GM21825 (cell line): ENCODE data around the gene ST3GAL5.
"Not testable (repeated sequence)": the region's sequence is repeated elsewhere in the genome, so short reads cannot be mapped to it uniquely, and the experiment has no call there.

ENCODE experiments used
- ATAC-seq: cut with Tn5 transposase; IDR thresholded peaks from one replicate; pipeline ENCODE4 v1.9.1; 2021; ENCODE audit warnings: mild to moderate bottlenecking, moderate library complexity; ENCODE audit not compliant: unreplicated experiment

Gene ST3GAL5

GRCh38 chr2:85894554-85895278, 5.9 kb upstream of the ST3GAL5 start:
- not testable (repeated sequence) for ATAC-seq

DNA sequence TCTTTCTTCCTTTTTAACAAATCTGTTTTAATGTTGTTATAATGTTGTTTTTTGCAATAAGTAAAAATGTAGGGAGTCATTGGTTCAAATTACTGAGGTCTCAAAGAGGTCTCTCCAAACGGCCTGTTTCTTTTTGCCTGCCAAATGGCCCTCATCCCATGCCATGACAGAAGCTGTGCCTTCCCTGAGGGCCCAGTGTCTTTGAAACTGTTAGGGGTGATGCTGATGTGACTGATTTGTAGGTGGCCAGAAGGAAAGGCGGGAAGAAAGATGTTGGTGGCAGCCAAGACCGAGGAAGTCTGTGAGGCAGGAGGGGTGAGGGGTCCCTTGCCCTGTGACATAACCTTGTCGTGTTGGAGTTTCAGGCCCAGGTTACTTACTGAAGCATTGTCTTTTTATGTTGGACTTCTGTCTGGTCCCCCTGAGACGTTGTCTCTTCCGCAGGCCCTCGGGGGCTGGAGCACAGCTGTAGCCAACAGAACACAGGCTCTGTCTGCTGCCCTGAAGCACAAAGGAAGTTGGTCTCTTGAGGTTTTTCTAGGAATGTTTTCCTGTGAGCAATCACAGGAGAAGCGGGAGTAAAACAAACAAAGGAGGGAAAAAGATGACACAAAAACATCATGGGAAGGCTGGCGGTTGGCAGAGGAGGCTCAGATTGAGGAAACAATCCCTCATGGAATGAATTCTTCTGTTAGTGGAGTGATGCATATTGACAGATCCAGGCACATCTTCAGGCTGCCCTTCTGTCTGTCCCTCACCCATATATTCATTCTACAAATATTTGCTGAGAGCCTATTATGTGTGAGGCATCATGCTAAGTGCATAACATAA, 4.9 kb upstream of the ST3GAL5 start:
- no peak for ATAC-seq

DNA sequence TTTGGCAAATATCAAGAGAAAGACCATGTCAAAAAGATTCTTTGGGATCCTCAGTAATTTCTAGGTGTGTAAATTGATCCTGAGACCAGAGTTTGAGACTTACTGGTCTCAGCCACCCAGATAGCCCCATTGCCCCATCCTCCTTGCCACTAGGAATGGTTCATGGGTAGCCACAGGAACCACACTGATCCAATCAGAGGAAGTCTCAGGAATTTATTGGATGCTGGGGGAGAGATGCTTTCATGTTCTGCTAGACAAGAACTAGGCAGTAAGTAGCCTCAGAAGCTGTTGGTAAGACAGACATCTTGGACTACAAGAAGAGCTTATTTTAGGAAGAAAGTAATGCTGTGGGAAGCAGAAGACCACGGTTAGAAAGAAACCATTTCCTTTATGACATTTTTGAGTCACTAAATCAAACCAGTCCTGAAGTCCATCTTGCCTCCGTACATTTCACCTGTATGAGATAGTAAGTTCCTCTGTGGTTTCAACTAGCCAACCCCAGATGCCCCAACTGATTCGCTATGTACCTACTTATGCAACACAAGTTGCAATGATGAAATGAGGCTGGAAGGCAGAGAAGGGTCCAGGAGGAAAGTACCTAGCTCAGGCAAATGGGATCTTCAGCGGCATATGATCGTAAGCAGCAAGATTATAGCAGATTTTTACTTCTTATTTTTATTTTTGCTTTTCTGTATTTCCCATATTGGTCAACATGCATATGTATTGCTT, 3.6 kb upstream of the ST3GAL5 start:
- ATAC-seq: no peak

DNA sequence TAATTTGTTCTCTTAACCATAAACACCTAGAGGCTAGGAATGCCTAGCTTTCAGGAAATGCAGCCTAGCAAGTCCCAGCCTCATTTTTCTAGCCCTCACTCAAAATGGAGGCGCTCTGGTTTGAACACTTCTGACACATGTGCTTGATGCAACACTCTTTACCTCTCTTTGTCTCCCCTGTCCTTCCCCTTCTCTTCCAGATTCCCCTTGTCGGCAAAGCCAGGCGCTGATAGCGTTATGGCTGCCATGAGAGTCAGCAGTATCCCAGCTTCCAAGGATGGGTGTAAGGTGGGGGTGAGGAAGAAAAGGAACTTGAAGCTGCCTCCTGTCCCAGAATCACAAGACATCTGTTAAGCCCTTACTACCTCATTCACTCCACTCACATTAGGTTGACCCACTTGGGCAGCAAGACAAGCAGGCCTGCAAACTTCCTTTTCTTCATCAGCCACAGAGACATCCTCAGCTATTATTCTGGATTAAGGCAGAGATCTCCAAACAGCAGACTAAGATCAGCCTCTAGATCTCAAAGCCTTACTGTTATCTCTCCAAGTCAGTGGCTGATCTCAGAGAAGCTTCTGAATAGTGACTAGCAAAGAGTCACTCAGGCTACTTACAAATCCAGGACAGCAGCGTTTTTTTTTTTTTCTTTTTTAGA, 1.9 kb upstream of the ST3GAL5 start:
- ATAC-seq: no peak

DNA sequence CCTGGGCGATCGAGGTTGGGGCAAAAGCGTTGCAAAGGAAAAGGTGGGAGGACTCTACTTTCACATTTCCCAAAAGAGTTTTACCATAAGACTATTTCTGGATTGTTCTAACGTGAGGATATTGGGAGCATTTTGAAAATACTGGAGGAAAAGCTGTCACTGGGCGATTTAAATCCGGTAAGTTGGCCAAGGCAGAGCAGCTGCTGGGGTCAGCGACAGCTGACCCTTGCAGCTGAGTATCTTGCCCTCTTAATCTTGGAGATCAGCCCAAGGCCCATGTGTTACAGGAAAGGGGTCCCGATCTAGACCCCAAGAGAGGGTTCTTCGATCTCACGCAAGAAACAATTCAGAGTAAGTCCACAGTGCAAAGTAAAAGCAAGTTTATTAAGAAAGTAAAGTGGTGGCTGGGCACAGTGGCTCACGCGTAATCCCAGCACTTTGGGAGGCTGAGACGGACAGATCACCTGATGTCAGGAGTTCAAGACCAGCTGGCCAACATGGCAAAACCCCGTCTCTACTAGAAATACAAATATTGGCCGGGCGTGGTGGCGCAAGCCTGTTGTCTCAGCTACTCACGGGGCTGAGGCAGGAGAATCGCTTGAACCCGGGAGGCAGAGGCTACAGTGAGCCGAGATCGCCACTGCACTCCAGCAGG, 964 bp upstream of the ST3GAL5 start:
- ATAC-seq: no peak

- no peak for ATAC-seq
These were observed 638 bp downstream of the ST3GAL5 start for GRCh38 chr2:85888020-85888683.

- no peak for ATAC-seq
These were observed 1.2 kb downstream of the ST3GAL5 start for GRCh38 chr2:85887566-85888019.

GRCh38 chr2:85886590-85886989, 2.2 kb downstream of the ST3GAL5 start:
- ATAC-seq: no peak

DNA sequence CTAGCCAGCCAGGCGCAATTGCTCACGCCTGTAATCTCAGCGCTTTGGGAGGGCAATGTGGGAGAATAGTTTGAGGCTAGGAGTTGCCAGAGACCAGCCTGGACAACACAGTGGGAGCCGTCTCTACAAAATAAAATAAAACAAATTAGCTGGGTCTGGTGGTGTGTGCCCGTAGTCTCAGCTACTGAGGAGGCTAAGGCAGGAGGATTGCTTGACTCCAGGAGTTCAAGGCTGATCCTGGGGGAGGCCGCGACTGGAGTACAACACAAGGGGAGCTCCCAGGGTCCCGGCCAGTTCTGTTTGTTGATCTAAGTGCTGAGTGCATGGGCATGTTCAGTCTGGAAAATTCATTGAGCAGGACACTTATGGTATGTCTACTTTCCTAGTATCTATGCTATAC, 2.6 kb downstream of the ST3GAL5 start:
- no peak for ATAC-seq

DNA sequence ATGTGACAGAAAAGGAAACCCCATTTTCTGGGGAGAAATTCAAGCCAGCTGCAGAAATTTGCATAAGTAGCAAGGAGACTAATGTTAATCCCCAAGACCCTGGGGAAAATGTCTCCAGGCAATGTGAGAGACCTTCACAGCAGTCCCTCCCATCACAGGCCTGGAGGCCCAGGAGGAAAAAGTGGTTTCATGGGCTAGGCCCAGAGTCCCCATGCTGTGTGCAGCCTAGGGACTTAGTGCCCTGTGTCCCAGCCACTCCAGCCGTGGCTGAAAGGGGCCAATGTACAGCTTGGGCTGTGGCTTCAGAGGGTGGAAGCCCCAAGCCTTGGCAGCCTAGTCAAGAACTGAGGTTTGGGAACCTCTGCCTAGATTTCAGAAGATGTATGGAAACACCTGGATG, 7.0 kb downstream of the ST3GAL5 start:
- ATAC-seq: not testable (repeated sequence)

GRCh38 chr2:85880716-85881328, 8.0 kb downstream of the ST3GAL5 start:
- not testable (repeated sequence) for ATAC-seq

DNA sequence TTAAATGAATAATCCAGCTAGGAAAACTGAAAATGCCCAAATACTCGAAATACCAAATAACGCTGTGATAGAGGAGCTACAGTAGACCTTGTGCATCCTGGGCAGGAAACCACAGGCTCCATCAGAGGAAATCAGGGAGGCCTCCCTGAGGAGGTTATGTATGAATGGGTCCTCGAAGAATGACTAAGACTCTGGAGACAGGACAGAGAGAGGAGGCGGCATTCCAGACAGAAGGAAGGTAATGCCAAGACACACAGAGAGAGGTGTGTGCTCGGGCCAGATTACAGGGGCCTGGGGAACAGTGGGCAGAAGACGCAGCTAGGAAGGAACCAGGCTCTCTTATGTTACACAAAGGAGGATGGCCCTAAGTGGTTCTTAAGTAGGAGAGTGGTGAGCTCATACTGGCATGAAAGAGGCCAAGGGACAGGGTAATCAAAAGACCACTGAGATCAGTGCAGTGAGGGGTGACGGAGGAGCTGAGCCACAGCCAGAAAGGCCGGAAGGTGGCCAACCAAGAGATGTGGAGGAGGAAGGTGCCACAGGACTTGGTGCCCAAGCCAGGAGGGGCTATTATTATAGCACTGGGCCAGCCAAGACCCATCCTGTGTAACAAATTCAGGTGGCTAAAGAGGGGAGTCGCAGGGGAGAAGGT, 9.9 kb downstream of the ST3GAL5 start:
- no peak for ATAC-seq

- no peak for ATAC-seq
These were observed 13.3 kb downstream of the ST3GAL5 start for GRCh38 chr2:85875350-85876050.

DNA sequence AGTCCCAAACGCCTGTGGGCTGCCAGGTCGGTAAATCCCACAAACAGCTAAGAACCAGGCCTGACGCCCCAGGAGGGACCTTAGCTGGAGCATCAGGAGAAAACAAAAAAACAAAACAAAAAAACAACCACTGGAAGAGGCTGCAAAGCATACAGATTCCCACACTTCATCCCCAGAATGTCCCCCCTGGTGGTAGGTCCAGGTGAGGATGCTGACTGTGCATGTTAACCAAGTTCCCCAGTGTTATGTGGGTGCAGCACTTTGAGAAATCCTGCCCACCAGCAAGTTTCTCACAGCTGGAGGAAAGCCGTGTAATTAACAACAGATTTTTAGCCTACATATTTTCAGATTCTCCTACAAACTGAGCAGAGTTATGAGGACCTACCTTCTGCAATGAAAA, 15.1 kb downstream of the ST3GAL5 start:
- ATAC-seq: no peak

GRCh38 chr2:85872536-85873161, 16.1 kb downstream of the ST3GAL5 start:
- ATAC-seq: no peak

DNA sequence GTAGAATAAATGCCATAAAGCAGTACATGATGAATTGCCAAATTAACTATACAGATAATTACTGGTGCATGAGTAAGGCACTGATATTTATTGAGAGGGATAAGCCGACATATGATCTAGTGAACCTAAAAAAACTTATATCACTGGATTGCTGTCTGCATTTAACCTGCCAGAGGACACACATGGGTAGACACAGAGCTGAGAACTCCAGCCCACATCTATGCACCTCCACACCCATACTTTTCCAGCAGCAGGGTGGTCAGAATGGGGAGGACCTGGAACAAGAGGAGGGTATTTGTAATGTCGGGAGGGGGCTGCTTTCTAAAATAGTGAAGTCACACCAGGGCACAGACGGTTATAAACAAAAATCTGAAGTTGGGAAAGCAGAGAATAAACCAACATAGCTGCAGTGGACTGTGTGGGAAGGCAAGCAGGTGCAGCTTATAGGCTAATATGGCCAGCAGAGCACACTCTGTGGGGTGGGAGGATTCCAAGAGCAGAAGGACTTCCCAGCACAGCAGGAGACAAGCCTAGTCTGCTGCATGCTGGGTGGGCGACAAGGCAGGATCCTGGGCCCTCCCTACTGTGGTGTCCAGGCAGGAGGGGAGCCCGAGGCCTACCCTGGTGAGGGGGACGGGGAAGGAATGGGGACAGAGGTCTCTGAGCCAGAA, 17.2 kb downstream of the ST3GAL5 start:
- no peak for ATAC-seq

DNA sequence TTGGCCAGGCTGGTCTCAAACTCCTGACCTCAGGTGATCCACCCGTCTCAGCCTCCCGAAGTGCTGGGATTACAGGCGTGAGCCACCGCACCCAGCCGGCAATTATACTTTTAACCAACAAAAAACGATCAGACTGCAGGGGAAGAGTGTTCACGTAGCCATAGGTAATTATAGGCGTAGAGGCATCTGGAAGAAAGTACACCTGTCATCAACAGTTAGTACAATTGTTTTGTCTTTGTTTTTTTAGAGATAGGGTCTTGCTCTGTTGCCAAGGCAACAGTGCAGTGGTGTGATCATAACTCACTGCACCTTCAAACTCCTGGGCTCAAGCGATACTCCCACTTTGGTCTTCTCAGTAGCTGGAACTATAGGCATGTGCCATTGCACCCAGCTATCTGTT, 20.0 kb downstream of the ST3GAL5 start:
- ATAC-seq: no peak
